ENCODE measurements around the gene MAG.

DNA sequence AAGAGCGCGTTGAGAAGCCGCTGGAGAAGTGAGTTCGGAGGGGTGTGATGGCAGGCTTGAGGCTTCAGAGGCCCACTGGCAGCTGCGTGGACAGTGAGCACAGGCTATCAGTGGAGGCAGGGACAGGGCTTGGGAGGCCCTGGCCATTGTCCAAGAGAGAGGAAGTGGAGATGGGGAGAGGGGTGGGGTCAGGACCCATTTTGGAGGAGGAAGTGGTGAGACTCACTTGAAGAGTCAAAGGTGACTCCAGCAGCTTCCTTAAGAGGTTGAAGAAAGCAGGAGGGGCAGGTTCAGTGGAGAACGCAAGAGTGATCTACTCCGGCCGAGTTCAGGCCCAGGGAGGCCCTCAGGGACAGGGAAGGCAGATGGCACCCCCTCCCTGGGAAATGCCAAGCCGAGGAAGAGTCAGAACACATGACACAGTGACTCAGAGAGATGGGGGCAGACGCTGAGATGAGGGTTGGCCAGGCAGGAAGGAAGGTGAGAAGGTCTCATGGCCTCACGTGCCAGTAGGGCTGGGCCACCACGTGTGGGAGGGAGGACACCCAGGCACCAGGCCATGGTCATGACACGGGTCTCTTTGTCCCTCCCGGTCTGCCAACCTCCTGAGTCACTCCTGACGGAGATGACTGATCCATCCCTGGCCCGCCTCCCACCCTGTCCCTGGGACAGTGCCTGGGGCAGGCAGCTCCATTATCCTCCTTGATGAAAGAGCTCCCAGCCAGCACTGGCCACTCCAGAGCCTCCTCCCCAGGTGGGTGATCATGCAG is 26.9 kb downstream of the MAG start:
- no peak for TF ChIP-seq POLR2AphosphoS5 (IDR thresholded peaks at IDR 0.05; ENCODE audit: low read depth, low read length)
- TF ChIP-seq, protein P1, sequence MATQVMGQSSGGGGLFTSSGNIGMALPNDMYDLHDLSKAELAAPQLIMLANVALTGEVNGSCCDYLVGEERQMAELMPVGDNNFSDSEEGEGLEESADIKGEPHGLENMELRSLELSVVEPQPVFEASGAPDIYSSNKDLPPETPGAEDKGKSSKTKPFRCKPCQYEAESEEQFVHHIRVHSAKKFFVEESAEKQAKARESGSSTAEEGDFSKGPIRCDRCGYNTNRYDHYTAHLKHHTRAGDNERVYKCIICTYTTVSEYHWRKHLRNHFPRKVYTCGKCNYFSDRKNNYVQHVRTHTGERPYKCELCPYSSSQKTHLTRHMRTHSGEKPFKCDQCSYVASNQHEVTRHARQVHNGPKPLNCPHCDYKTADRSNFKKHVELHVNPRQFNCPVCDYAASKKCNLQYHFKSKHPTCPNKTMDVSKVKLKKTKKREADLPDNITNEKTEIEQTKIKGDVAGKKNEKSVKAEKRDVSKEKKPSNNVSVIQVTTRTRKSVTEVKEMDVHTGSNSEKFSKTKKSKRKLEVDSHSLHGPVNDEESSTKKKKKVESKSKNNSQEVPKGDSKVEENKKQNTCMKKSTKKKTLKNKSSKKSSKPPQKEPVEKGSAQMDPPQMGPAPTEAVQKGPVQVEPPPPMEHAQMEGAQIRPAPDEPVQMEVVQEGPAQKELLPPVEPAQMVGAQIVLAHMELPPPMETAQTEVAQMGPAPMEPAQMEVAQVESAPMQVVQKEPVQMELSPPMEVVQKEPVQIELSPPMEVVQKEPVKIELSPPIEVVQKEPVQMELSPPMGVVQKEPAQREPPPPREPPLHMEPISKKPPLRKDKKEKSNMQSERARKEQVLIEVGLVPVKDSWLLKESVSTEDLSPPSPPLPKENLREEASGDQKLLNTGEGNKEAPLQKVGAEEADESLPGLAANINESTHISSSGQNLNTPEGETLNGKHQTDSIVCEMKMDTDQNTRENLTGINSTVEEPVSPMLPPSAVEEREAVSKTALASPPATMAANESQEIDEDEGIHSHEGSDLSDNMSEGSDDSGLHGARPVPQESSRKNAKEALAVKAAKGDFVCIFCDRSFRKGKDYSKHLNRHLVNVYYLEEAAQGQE (IDR thresholded peaks at IDR 0.05; ENCODE audit: insufficient read depth in 1 of 2, low read depth in 2 of 2, low read length in 2 of 2): no peak
- no peak for TF ChIP-seq TAF1 (IDR thresholded peaks at IDR 0.05; ENCODE audit: borderline replicate concordance, insufficient read depth, low read length)

Data from PFSK-1 (cell line).